NCI-H69 (cell line): Measurements from ENCODE around the gene NUDT7.
A peak's percentile ranks its signal among the peaks of the same experiment; 100 is the strongest.

Experiments
- DNase-seq: peaks from one replicate; lab custom pipeline; 2025; lab: John Stamatoyannopoulos, UW

Gene NUDT7

GRCh38 chr16:77722309-77723107 is at the start of gene NUDT7:
Gene NUDT7 (plus strand): TSS chr16:77722514. CDS start chr16:77722583, 69 bp downstream.
- DNase-seq, result peak; percentile 82

GRCh38 chr16:77674888-77675287 is 47.4 kb upstream of the NUDT7 start:
- DNase-seq, result no peak

GRCh38 chr16:77675464-77676324 is 46.6 kb upstream of the NUDT7 start:
- DNase-seq, result peak; percentile 44

GRCh38 chr16:77677129-77677528 is 45.2 kb upstream of the NUDT7 start:
- no peak for DNase-seq

GRCh38 chr16:77679391-77679790 is 42.9 kb upstream of the NUDT7 start:
- no peak for DNase-seq

- no peak for DNase-seq
These were observed 42.4 kb upstream of the NUDT7 start for GRCh38 chr16:77679901-77680300.

- DNase-seq, result no peak
These were observed 41.8 kb upstream of the NUDT7 start for GRCh38 chr16:77680496-77680895.

- DNase-seq, result no peak
These were observed 39.7 kb upstream of the NUDT7 start for GRCh38 chr16:77682586-77682985.

- no peak for DNase-seq
These were observed 38.7 kb upstream of the NUDT7 start for GRCh38 chr16:77683397-77684180.

- DNase-seq, result no peak
These were observed 38.2 kb upstream of the NUDT7 start for GRCh38 chr16:77684181-77684526.

GRCh38 chr16:77686385-77686784 is 35.9 kb upstream of the NUDT7 start:
- no peak for DNase-seq

- no peak for DNase-seq
These were observed 32.3 kb upstream of the NUDT7 start for GRCh38 chr16:77689971-77690370.

- no peak for DNase-seq
These were observed 31.9 kb upstream of the NUDT7 start for GRCh38 chr16:77690416-77690815.

GRCh38 chr16:77692612-77693011 is 29.7 kb upstream of the NUDT7 start:
- DNase-seq, result no peak

- no peak for DNase-seq
These were observed 26.2 kb upstream of the NUDT7 start for GRCh38 chr16:77696149-77696548.

- DNase-seq, result no peak
These were observed 21.5 kb upstream of the NUDT7 start for GRCh38 chr16:77700846-77701245.

- no peak for DNase-seq
These were observed 17.0 kb upstream of the NUDT7 start for GRCh38 chr16:77705351-77705750.

GRCh38 chr16:77711179-77711578 is 11.1 kb upstream of the NUDT7 start:
- DNase-seq, result no peak

- no peak for DNase-seq
These were observed 10.5 kb upstream of the NUDT7 start for GRCh38 chr16:77711775-77712174.

GRCh38 chr16:77715145-77715544 is 7.2 kb upstream of the NUDT7 start:
- DNase-seq, result no peak

GRCh38 chr16:77721752-77722308 is 484 bp upstream of the NUDT7 start:
- no peak for DNase-seq

GRCh38 chr16:77723108-77723514 is 797 bp downstream of the NUDT7 start:
- no peak for DNase-seq
